DMS114 treated with DMSO at 0.1 percent for 48 hours (cell line): Measurements from ENCODE around the gene CLIP4.
A peak's percentile ranks its signal among the peaks of the same experiment; 100 is the strongest.

Source experiments
- DNase-seq: peaks from one replicate; lab custom pipeline; 2025; ENCODE audit not compliant: unreplicated experiment; lab: John Stamatoyannopoulos, UW

Gene CLIP4

GRCh38 chr2:29182920-29183319 lies 67.7 kb downstream of the CLIP4 start:
- DNase-seq = no peak

DNA sequence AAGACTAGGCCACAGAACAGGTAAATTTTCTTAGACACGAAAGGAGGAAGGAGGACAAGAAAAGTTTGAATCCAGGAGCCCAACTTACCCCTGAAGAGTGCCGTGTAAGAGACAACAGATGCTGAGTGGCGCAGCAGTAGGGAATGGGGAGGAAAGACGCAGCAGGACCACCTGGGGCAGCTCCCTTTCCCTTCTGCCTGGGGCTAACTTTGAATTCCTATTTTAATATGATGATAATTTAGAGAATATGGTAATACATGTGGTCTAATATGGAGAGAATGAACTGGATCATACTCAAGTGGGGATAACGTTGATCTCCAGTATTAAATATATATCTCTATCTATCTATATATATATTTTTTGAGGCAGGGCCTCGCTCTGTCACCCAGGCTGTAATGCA lies 69.3 kb downstream of the CLIP4 start:
- no peak for DNase-seq

GRCh38 chr2:29186817-29187216 lies 71.6 kb downstream of the CLIP4 start:
- DNase-seq = no peak

- no peak for DNase-seq
Observed at GRCh38 chr2:29187926-29188325, 72.7 kb downstream of the CLIP4 start.

DNA sequence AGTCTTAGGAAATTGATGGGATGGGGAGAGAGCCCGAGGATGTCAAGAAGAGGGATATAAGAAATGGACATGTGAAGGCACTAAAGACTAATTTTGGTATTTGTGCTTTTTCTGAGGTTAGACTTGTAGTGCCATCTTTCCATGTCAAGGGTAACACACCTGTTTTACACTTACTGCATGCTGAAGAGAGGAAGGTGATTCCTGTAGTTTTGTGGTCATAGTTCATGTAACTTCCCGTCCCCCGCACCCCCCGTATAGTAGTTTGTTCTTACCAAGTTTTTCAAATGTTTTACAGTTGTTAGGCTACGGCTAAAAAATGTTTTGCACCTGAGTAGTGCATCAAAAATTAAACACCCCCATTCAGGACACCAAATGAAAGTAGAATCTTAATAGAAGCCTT lies 73.8 kb downstream of the CLIP4 start:
- no peak for DNase-seq

DNA sequence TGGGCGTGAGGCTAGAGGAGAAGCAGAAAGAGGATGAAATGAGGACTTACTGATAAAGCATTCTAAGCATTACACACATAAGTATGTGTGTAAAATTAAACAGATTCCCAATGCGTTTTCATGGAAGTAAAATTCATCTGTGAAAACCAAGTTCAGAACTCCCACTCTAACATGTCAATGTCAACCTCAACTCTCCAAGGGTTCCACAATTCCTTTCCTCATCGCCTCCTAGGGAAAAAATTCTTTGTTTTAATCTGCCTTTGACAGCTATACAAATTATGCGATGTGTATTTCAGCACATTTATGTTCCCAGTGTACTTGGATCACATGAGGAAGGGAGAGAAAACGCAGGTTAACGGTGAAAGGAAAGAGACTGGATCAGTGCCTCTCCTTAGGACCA lies 76.6 kb downstream of the CLIP4 start:
- no peak for DNase-seq

- no peak for DNase-seq
Observed at GRCh38 chr2:29192526-29192925, 77.3 kb downstream of the CLIP4 start.

- DNase-seq = no peak
Observed at GRCh38 chr2:29193111-29193510, 77.9 kb downstream of the CLIP4 start.

DNA sequence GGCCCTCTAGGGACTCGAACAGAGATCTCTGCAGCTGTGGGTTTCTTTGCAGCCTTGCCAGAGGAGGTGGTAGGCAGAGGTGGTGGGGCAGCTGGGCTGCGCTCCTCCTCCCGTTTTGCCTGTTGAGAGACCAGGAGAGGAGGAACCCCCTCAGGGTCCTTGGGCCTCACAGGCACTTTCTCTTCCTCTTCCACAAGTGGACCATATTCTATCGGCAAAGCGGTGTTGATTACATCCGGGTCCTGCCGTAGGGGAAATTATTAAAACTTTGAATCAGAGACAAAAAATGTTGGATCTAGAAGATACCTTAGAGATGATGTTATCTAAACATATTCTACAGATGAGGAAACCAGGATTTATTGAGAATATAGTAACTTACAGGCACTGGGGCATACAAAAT lies 78.5 kb downstream of the CLIP4 start:
- DNase-seq = no peak

DNA sequence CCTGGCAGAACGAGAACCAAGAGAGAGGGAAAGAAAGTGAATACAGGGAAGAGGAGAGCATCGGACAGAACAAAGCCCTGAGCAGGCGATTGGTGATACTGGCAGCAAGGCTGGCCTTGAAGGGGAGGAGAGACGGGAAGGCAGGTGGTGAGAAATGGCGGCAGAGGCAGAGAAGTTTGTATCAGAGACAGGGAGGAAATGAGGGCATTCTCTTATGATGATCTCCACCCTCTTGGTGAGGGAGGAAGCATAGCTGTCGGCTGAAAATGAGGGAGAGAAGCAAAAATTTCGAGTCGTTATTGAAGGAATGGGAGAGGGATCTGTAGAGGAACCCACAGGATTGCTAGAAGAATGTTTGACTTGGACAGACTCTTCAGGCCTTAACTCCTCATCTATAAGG lies 80.6 kb downstream of the CLIP4 start:
- DNase-seq = no peak

DNA sequence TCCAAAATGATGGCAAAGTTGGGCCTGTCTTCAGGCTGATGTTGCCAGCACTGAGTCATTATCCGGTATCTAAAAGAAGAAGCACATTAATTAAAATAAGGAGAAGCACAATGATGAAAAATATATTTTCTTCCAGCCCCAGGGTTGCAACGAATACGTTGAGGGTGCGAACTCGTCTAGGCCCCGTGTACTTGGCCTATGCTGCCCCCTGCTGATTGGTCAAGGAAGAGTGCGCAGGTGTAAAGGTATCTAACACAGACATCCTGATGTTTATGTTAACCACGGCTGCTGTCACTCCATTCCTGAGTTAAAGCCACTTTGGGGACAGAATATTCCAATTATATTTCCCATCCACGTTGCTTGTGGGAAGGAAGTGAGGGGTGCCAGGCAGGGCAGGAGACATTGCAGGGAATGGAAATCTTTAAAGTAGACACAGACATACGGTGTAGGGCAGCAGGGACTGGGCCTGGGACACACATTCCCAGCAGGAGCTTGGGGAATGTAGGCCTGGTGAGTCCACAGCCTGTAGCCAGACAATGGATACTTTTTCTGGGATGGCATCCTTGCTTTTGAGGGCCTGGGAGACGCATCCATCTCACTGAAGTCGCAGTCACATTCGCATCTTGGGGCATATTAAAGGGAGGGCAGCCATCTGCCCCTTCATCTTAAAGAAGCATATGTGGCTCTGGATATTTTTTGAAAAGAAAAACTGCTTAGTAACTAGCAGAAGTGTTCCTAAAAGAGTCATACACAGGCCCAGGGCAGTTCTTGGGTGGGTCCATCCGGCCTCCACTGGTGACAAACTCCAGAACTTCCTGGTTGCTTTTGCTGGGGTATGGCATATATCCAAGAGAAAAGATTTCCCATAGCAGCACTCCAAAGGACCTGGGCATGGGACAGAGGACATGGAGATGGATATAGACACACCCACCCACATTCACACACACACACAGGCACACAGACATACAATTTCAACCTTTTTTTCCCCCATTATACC lies 81.9 kb downstream of the CLIP4 start:
- peak; percentile 34 for DNase-seq

GRCh38 chr2:29201979-29202378 lies 86.8 kb downstream of the CLIP4 start:
- no peak for DNase-seq

DNA sequence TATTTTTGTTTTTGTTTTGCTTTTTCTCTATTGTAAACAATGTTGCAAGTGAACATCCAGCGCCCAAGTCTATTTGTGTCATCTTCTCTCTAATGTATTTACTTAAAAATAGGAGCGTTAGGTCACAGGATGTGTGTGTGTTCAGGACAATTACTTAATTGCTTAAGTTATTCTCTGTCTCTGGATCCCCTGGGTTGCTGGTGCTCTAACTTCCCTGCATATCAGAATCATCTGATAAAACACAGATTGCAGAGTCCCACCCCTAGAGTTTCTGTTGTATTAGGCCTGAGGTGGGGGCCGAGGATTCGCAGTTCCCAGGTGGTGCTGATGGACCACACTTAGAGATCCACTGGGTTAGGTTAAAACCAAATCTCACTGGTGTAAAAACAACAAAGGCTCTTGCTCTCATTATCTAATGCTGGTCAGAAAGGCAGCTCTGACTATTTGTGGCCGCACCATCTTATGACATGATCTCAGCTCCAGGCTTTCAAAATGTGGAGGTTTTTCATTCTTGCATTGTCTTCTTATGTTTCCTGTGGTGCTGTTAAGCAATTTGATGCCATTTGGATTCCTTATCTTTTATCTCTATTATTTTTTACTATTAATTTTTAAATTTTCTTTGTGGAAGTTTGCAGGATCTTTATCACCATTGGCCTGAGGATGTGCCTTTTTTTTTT lies 87.7 kb downstream of the CLIP4 start:
- no peak for DNase-seq

GRCh38 chr2:29206941-29207340 lies 91.7 kb downstream of the CLIP4 start:
- DNase-seq = no peak

DNA sequence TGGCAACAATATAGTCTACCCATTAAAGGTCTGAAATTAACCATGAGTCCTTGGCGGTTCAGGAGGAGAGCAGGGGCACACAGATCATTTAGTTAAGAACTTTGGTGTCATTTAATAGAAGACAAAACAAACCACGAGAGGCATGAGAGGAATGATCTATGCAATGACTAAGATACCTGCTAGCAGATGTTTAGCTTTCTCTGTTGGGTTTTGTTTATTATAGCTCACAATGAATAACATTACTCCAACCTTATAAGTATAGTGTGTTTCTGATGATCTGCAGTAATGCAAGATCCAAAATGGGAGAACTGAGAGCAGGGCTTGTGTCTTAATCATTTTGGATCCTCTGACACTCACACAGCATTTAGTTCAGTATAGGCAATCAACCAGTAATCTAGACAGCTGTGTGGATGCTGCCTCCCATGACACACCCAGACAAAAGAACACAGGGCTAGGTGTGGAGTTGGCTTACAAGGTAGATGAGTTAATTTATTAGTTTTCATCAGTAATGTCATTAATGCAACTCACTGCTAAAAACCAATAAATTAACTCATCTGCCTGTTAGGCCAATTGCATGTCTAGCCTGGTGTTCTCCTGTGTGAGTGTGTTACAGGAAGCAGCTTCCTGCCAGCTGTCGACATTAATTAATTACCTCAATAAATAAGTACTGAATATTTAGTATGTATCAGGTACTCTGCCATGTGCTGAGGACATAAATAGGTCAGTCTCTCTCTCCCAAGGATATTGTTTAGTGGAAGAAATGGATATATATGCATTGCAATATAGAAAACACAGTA lies 92.3 kb downstream of the CLIP4 start:
- DNase-seq = no peak

DNA sequence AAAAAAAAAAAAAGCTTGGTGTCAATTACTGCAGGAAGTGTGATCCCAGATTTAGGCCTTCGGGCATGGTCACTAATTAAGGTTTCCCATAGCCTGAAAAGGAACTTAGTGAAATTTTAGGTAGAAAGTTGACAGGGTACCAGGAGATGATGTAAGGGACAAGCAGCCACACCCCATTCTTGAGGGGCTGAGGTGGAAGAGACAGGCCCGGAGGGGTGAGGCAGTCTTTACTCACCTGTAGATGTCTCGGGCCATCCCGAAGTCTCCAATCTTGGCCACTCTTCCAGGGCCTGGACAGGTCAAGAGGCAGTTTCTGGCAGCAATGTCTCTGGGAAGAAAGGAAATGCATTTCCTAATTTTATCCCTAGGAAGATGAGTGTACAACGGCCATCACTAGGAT lies 94.3 kb downstream of the CLIP4 start:
- no peak for DNase-seq

GRCh38 chr2:29212009-29212408 lies 96.8 kb downstream of the CLIP4 start:
- no peak for DNase-seq

GRCh38 chr2:29213888-29214291 lies 98.7 kb downstream of the CLIP4 start:
- no peak for DNase-seq

DNA sequence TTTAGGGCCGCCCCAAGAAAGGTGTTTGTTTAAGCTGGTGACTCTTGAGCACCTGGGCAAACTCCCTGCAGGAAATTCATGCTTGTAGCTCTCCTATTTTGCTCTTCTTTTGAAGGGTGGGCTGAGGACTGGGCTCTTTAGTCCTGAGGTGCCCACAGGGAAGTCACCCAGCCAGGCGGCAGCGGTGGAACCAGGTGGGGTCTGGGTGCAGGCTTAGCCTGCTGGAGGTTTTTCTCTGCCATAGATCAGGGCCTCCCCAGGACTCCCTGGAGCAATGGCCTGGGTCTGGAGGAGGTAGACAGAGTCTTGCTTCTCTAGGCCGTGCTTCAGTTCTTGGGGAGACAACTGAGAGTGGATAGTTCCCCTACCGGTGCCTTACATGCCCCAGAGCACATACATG lies 99.9 kb downstream of the CLIP4 start:
- DNase-seq = no peak

- DNase-seq = no peak
Observed at GRCh38 chr2:29215739-29216608, 100.8 kb downstream of the CLIP4 start.

DNA sequence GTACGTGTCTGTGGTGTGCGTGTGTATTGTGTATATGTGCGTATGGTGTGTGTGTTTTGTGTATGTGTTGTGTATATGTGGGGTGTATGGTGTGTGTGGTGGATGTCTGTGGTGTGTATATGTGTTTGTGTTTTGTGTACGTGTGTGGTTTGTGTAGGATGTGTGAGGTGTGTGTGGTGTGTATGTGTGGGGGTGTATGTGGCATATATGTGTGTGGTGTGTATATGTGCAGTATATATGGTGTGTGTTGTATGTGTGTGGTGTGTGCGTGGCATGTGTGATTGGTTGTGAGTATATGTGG lies 101.3 kb downstream of the CLIP4 start:
- DNase-seq = no peak
